PC-9 (cell line): Measurements from ENCODE around the gene CD109. TPM values are rescaled to one million over a fixed set of nuclear protein-coding genes. Genes with fewer than 3 reads are reported as not detected.

Source experiments
- BruUV-seq: library from RNA; stranded (reverse); fragments of 400-500 nt; replicated peaks from 2 replicates; lab custom pipeline; 2021; lab: Mats Ljungman, UMichigan
- CTCF ChIA-PET: fragments of 300-600 bp; sonication (Branson Sonifier 250); formaldehyde crosslinking; loops from one replicate; lab custom pipeline; 2022; ENCODE audit warnings: antibody characterized with exemption; lab: Charles Lee
- POLR2A ChIA-PET: fragments of 300-600 bp; sonication (Branson Sonifier 250); formaldehyde crosslinking; loops from one replicate; lab custom pipeline; 2022; ENCODE audit warnings: antibody characterized with exemption; ENCODE audit not compliant: unreplicated experiment; lab: Charles Lee
- DNase-seq, 2 experiments: peaks; one replicate each; pipeline versions ENCODE4 v3.0.0 to v3.0.0-alpha.2; 2015 to 2022; ENCODE audit warnings: mixed read lengths in 1 of 2
- H2AFZ ChIP-seq: fragments of 200-600 bp; sonication (generic); 2 replicates; pipeline ENCODE4 v1.8.1; 2017; ENCODE audit warnings: antibody characterized with exemption
- H3F3A ChIP-seq: fragments of 200-600 bp; sonication (generic); 2 replicates; pipeline ENCODE4 v1.8.1; 2017; ENCODE audit warnings: antibody characterized with exemption, mild to moderate bottlenecking, low read depth; ENCODE audit not compliant: insufficient read depth
- H3K27ac ChIP-seq: fragments of 200-600 bp; sonication (generic); 2 replicates; pipeline ENCODE4 v1.6.1; 2016; ENCODE audit warnings: mixed run types
- H3K27me3 ChIP-seq: fragments of 200-600 bp; sonication (generic); 2 replicates; pipeline ENCODE4 v1.6.1; 2016; ENCODE audit warnings: low read depth, mixed run types; ENCODE audit not compliant: insufficient read depth
- H3K36me3 ChIP-seq: fragments of 200-600 bp; sonication (generic); 2 replicates; pipeline ENCODE4 v1.6.1; 2016; ENCODE audit warnings: low read depth, mixed run types
- H3K4me1 ChIP-seq: fragments of 200-600 bp; sonication (generic); replicated peaks from 2 replicates; pipeline ENCODE4 v1.6.1; 2016; ENCODE audit warnings: mixed run types; ENCODE audit not compliant: insufficient read depth
- H3K4me2 ChIP-seq: fragments of 200-600 bp; sonication (generic); 2 replicates; pipeline ENCODE4 v1.6.1; 2017; ENCODE audit warnings: mixed run types
- H3K4me3 ChIP-seq: fragments of 200-600 bp; sonication (generic); 2 replicates; pipeline ENCODE4 v1.6.1; 2016; ENCODE audit warnings: mixed run types
- H3K79me2 ChIP-seq: fragments of 200-600 bp; sonication (generic); 2 replicates; pipeline ENCODE4 v1.6.1; 2017; ENCODE audit warnings: low read depth, mixed run types
- H3K9me2 ChIP-seq: fragments of 200-600 bp; sonication (generic); 2 replicates; pipeline ENCODE4 v1.8.1; 2017; ENCODE audit warnings: mild to moderate bottlenecking; ENCODE audit not compliant: insufficient read depth
- H3K9me3 ChIP-seq: fragments of 200-600 bp; sonication (generic); 2 replicates; pipeline ENCODE4 v1.8.1; 2016; ENCODE audit warnings: low read depth; ENCODE audit not compliant: insufficient read depth
- H4K20me1 ChIP-seq: fragments of 200-600 bp; sonication (generic); 2 replicates; pipeline ENCODE4 v1.8.1; 2017; ENCODE audit not compliant: insufficient read depth
- EZH2 ChIP-seq: fragments of 200-600 bp; sonication (generic); IDR thresholded peaks from 2 replicates; pipeline ENCODE4 v1.8.0; 2017; ENCODE audit warnings: antibody characterized with exemption, low read depth
- intact Hi-C: fragments of 100-400 bp; cut with micrococcal nuclease; formaldehyde crosslinking; loops from one replicate; pipeline ENCODE4 v1.10.0; 2022; ENCODE audit not compliant: unreplicated experiment
- total RNA-seq: library from RNA; stranded (reverse); gene quantifications from 2 replicates; pipeline ENCODE4 v1.2.3, GENCODE V29; 2021
- TF ChIP-seq, protein P1 (sequence below): fragments of 200-600 bp; sonication (generic); conservative IDR thresholded peaks from 2 replicates; pipeline ENCODE4 v1.6.1; 2017; ENCODE audit warnings: mixed run types, antibody characterized with exemption, mild to moderate bottlenecking, moderate library complexity

The CD109 gene
- total RNA-seq, 1 experiment from 2014 or later: 50.7 TPM

DNA sequence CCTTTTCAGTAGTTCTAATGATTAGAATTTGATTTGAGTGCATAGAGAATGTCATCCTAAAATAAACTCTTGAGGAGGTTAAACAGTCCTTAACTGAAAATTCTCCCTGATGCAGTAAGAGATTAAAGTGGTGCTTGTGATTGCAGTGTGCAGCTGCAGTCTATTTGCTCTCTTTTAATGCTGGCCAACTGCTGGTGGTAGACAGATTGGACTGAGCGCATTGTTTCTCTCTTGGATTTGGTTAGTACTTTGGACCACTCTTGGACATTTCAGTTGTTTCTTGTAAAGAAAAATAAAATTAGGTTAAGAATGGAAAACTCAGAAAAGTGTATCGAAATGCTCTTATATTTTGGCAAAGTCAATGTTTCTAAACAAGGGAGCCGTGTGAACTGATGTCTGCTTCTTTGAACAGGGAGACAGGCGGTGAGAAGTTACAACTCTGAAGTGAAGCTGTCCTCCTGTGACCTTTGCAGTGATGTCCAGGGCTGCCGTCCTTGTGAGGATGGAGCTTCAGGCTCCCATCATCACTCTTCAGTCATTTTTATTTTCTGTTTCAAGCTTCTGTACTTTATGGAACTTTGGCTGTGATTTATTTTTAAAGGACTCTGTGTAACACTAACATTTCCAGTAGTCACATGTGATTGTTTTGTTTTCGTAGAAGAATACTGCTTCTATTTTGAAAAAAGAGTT, 127.2 kb downstream of the CD109 start:
- POLR2A ChIA-PET: no interaction called here
- CTCF ChIA-PET: no interaction called here

GRCh38 chr6:73823832-73824231, 127.8 kb downstream of the CD109 start:
- CTCF ChIA-PET: no interaction called here
- H3K4me1 ChIP-seq: no peaks in the 10 kb centered on the region

More for the DNA sequence above, 127.2 kb downstream of the CD109 start:
- Histone ChIP-seq H2AFZ (no peak overlapping the region), H3K79me2 (no peaks in the 10 kb centered on the region), H3K27ac (no peak overlapping the region), H4K20me1 (no peaks in the 10 kb centered on the region), H3K36me3 (no peaks in the 10 kb centered on the region), H3F3A (no peaks in the 10 kb centered on the region), H3K9me3 (no peaks in the 10 kb centered on the region), H3K4me2 (no peak overlapping the region), H3K4me1 (no peaks in the 10 kb centered on the region), H3K9me2 (no peaks in the 10 kb centered on the region), H3K27me3 (no peaks in the 10 kb centered on the region), H3K4me3 (no peak overlapping the region)
- no peak for DNase-seq
- intact Hi-C loops: no loop called here
- TF ChIP-seq, protein P1, sequence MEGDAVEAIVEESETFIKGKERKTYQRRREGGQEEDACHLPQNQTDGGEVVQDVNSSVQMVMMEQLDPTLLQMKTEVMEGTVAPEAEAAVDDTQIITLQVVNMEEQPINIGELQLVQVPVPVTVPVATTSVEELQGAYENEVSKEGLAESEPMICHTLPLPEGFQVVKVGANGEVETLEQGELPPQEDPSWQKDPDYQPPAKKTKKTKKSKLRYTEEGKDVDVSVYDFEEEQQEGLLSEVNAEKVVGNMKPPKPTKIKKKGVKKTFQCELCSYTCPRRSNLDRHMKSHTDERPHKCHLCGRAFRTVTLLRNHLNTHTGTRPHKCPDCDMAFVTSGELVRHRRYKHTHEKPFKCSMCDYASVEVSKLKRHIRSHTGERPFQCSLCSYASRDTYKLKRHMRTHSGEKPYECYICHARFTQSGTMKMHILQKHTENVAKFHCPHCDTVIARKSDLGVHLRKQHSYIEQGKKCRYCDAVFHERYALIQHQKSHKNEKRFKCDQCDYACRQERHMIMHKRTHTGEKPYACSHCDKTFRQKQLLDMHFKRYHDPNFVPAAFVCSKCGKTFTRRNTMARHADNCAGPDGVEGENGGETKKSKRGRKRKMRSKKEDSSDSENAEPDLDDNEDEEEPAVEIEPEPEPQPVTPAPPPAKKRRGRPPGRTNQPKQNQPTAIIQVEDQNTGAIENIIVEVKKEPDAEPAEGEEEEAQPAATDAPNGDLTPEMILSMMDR: no peak
- no peak for TF ChIP-seq EZH2
- no TSS peak for BruUV-seq

GRCh38 chr6:73826571-73826970, 130.6 kb downstream of the CD109 start:
- no peaks in the 10 kb centered on the region for H3K79me2 ChIP-seq
- ChIA-PET CTCF (no interaction called here), POLR2A (no interaction called here)
- no peak overlapping the region for H3K27ac ChIP-seq
- no peaks in the 10 kb centered on the region for H3K4me1 ChIP-seq
- no peaks in the 10 kb centered on the region for H4K20me1 ChIP-seq
- DNase-seq: no peak
- H3K36me3 ChIP-seq: no peaks in the 10 kb centered on the region
- TF ChIP-seq, protein P1: no peak
- no peak for TF ChIP-seq EZH2
- H3K27me3 ChIP-seq: no peaks in the 10 kb centered on the region
- no peaks in the 10 kb centered on the region for H3K9me2 ChIP-seq
- no TSS peak for BruUV-seq
- no peak overlapping the region for H2AFZ ChIP-seq
- H3F3A ChIP-seq: no peaks in the 10 kb centered on the region
- no peak overlapping the region for H3K4me2 ChIP-seq
- H3K9me3 ChIP-seq: no peaks in the 10 kb centered on the region
- H3K4me3 ChIP-seq: no peak overlapping the region
- intact Hi-C loops: no loop called here

More at GRCh38 chr6:73823832-73824231, 127.8 kb downstream of the CD109 start:
- intact Hi-C loops: no loop called here
- TF ChIP-seq EZH2: no peak
- TF ChIP-seq, protein P1: no peak
- no peaks in the 10 kb centered on the region for H3F3A ChIP-seq
- no peaks in the 10 kb centered on the region for H4K20me1 ChIP-seq
- H3K79me2 ChIP-seq: no peaks in the 10 kb centered on the region
- no TSS peak for BruUV-seq
- no peak overlapping the region for H3K4me2 ChIP-seq
- no peaks in the 10 kb centered on the region for H3K27me3 ChIP-seq
- POLR2A ChIA-PET: no interaction called here
- no peaks in the 10 kb centered on the region for H3K36me3 ChIP-seq
- no peaks in the 10 kb centered on the region for H3K9me2 ChIP-seq
- no peak overlapping the region for H2AFZ ChIP-seq
- no peaks in the 10 kb centered on the region for H3K9me3 ChIP-seq
- no peak for DNase-seq
- no peak overlapping the region for H3K27ac ChIP-seq
- H3K4me3 ChIP-seq: no peak overlapping the region
